COLO668 (cell line): ENCODE measurements around the gene PCDHA9.
"Not testable (repeated sequence)": the region's sequence is repeated elsewhere in the genome, so short reads cannot be mapped to it uniquely, and the experiment has no call there.

Experiments
- DNase-seq: peaks from one replicate; lab custom pipeline; 2025; ENCODE audit not compliant: unreplicated experiment; lab: John Stamatoyannopoulos, UW

PCDHA9 gene

GRCh38 chr5:140875085-140876065, 27.2 kb downstream of the PCDHA9 start, which contains the start of gene PCDHA12:
TSS of gene PCDHA12 (plus strand) at chr5:140875308. CDS start at chr5:140875473, 165 bp downstream.
- no peak for DNase-seq

DNA sequence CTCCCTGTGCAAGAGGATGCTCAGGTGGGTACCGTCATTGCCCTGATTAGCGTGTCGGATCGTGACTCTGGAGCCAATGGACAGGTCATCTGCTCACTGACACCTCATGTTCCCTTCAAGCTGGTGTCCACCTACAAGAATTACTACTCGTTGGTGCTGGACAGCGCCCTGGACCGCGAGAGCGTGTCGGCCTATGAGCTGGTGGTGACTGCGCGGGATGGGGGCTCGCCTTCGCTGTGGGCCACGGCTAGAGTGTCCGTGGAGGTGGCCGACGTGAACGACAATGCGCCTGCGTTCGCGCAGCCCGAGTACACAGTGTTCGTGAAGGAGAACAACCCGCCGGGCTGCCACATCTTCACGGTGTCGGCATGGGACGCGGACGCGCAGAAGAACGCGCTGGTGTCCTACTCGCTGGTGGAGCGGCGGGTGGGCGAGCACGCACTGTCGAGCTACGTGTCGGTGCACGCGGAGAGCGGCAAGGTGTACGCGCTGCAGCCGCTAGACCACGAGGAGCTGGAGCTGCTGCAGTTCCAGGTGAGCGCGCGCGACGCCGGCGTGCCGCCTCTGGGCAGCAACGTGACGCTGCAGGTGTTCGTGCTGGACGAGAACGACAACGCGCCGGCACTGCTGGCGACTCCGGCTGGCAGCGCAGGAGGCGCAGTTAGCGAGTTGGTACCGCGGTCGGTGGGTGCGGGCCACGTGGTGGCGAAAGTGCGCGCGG, 28.5 kb downstream of the PCDHA9 start:
- not testable (repeated sequence) for DNase-seq

- no peak for DNase-seq
Measured at GRCh38 chr5:140877262-140877581, 29.0 kb downstream of the PCDHA9 start.

DNA sequence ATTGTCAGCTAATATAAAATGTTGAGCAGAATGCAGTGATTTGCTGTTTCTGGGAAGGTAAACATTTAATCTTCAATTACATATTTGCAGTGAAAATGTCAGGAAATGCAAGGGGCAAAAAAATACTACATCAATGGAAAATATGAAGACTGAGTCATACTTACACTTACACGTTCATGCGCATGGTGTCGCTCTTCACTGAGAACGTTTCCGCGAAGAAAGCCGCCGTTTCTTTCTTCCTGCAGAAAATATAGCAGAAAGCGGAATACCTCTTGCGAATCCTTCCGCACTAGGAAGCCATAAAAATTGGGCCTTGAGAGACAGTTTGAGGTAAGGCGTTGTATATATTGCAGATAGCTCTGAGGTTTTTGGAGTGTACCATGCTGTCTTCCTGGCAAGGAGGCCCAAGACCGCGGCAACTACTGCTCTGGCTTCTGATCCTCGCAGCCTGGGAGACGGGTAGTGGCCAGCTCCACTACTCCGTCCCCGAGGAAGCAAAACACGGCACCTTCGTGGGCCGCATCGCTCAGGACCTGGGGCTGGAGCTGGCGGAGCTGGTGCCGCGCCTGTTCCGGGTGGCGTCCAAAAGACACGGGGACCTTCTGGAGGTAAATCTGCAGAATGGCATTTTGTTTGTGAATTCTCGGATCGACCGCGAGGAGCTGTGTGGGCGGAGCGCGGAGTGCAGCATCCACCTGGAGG, 33.9 kb downstream of the PCDHA9 start, which contains the start of gene PCDHA13:
TSS of gene PCDHA13 (plus strand) at position 236 of the 702 bp plus-strand sequence. CDS start at position 381, 145 bp downstream.
- DNase-seq, result peak; percentile 47

GRCh38 chr5:140882591-140882899, 34.4 kb downstream of the PCDHA9 start:
- DNase-seq, result peak; percentile 45

GRCh38 chr5:140883373-140883772, 35.2 kb downstream of the PCDHA9 start:
- no peak for DNase-seq

DNA sequence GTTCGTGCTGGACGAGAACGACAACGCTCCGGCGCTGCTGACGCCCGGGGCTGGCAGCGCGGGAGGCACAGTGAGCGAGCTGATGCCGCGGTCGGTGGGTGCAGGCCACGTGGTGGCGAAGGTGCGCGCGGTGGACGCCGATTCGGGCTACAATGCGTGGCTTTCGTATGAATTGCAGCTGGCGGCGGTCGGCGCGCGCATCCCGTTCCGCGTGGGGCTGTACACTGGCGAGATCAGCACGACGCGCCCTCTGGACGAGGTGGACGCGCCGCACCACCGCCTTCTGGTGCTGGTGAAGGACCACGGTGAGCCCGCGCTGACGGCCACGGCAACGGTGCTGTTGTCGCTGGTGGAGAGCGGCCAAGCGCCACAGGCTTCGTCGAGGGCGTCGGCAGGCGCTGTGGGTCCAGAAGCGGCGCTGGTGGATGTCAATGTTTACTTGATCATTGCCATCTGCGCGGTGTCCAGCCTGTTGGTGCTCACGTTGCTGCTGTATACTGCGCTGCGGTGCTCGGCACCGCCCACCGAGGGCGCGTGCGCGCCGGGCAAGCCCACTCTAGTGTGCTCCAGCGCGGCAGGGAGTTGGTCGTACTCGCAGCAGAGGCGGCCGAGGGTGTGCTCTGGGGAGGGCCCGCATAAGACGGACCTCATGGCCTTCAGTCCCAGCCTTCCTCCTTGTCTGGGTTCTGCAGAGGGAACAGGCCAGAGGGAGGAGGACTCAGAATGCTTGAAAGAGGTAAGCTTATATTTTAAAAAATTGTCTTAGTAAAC, 35.9 kb downstream of the PCDHA9 start:
- no peak for DNase-seq
